SH-SY5Y (cell line): Measurements from ENCODE around the gene FHIP2A.

Experiments
- GATA2 ChIP-seq: IDR thresholded peaks from 2 replicates; pipeline ENCODE4 v1.6.1; 2011; ENCODE audit warnings: mild to moderate bottlenecking, low read depth, low read length
- GATA3 ChIP-seq: IDR thresholded peaks from 2 replicates; pipeline ENCODE4 v1.6.1; 2011; ENCODE audit warnings: low read depth, mild to moderate bottlenecking, low read length, moderate library complexity

DNA sequence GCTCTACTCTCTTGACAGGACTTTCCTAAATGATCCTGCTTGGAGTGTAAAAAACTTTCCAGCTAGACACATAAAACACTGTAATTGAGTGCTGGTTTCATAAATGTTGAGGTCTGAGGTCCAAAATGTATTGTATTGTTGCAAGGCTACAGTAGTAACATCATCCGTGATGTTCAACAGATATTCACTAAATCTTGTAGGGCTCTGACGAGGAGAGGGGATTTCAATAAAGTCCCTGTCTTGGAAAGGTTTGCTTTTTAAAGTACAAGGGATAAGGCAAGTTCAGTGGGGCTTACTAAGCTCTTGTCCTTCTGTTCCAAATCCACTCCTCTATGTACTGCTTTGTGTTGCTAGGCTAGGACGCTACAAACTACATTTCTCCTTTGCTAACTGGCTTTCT, 48.9 kb downstream of the FHIP2A start:
- no peak for TF ChIP-seq GATA2
- no peak for TF ChIP-seq GATA3
